Measurements from ENCODE around the gene PLPP1.

DNA sequence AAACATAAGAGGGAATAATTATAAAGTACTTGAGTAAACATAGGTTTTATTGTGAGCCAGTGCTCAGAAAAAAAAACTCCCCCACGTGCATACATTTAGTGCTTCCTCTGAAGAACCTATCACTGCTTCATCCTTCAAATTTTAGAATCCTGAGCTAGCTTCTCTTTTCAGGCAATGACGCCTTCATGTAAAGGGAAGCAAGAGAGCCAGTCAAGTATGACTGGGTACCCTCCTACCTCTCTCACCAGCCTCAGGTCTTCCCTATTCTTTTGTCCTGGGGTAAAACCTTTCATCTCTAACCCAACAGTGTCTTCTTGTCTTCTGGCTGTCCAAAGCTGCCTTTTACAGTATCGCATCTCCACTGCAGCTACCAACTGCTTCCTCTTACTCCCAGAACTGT lies 32.0 kb downstream of the PLPP1 start:
- TF ChIP-seq FOXM1 (IDR thresholded peaks at IDR 0.05; ENCODE audit: borderline replicate concordance) (no peak), ELF4 (IDR thresholded peaks at IDR 0.05) (no peak), SUZ12 (IDR thresholded peaks at IDR 0.05) (no peak), FOXA1 (IDR thresholded peaks at IDR 0.05) (no peak), ZNF384 (IDR thresholded peaks at IDR 0.05) (no peak), SP1 (IDR thresholded peaks at IDR 0.05) (no peak), TARDBP (IDR thresholded peaks at IDR 0.05) (no peak)
